HepG2 (cell line): ENCODE measurements around the gene STX2. TPM values are rescaled to one million over a fixed set of nuclear protein-coding genes. Genes with fewer than 3 reads are reported as not detected.

ENCODE experiments used
- ATAC-seq: fragments of 200-7000 bp; cut with Tn5 transposase; 3 replicates; pipeline ENCODE4 v1.9.1; 2020; ENCODE audit warnings: mild to moderate bottlenecking, moderate library complexity
- BruUV-seq: library from RNA; stranded (reverse); fragments of 400-500 nt; replicated peaks from 2 replicates; lab custom pipeline; 2021; lab: Mats Ljungman, UMichigan
- CTCF ChIA-PET: fragments of 300-600 bp; formaldehyde crosslinking; extraction: SDS; loops from one replicate; lab custom pipeline; 2021; ENCODE audit warnings: low total read pairs, inconsistent platforms, low intra/inter-chr PET ratio; lab: Yijun Ruan, JAX
- POLR2A ChIA-PET: fragments of 350-600 bp; sonication (Branson Sonifier 250); formaldehyde crosslinking; loops from one replicate; lab custom pipeline; 2020; ENCODE audit warnings: antibody characterized with exemption, inconsistent platforms; lab: Yijun Ruan, JAX
- DNase-seq: peaks from one replicate; pipeline ENCODE4 v3.0.0-alpha.2; 2015; ENCODE audit warnings: low spot score
- FAIRE-seq: peaks from 3 replicates; lab custom pipeline; 2011; peaks lifted over from hg19 to GRCh38; lab: Jason Lieb, UNC
- H2AFZ ChIP-seq: one replicate; pipeline ENCODE4 v1.6.1; 2011; ENCODE audit warnings: low read length, inconsistent platforms
- H3K27ac ChIP-seq: fragments of 300-600 bp; 3 replicates; pipeline ENCODE4 v1.8.0; 2011; ENCODE audit warnings: mixed run types, mild to moderate bottlenecking, mixed read lengths, low read length, inconsistent platforms; ENCODE audit not compliant: insufficient read depth; ENCODE audit errors: extremely low read length
- H3K27me3 ChIP-seq, 2 experiments: fragments of 200-600 bp in 1 of 2; 2 replicates in 1 of 2; 3 replicates in 1 of 2; pipeline versions ENCODE4 v1.6.0 to v1.8.0; 2011; ENCODE audit warnings: low read length in 2 of 2, mild to moderate bottlenecking in 2 of 2, moderate library complexity in 2 of 2, inconsistent platforms in 1 of 2; ENCODE audit not compliant: insufficient read depth in 2 of 2, control insufficient read depth in 1 of 2
- H3K36me3 ChIP-seq, 2 experiments: fragments of 200-600 bp in 1 of 2; replicated peaks in 1 of 2; 2 replicates in 1 of 2; 3 replicates in 1 of 2; pipeline versions ENCODE4 v1.5.1 to v1.8.0; 2011; ENCODE audit warnings: low read length in 2 of 2, inconsistent platforms in 1 of 2; ENCODE audit not compliant: insufficient read depth in 2 of 2, control insufficient read depth in 1 of 2
- H3K4me1 ChIP-seq: 2 replicates; pipeline ENCODE4 v1.5.1; 2012; ENCODE audit warnings: low read length, inconsistent platforms; ENCODE audit not compliant: insufficient read depth
- H3K4me2 ChIP-seq: 2 replicates; pipeline ENCODE4 v1.6.0; 2011; ENCODE audit warnings: low read depth, low read length, inconsistent platforms
- H3K4me3 ChIP-seq, 3 experiments: fragments of 200-600 bp in 1 of 3; sonication (generic), shearing (Covaris generic) in 1 of 3; replicated peaks in 1 of 3; 2 replicates each; pipeline ENCODE4 v1.5.1; 2011 to 2016; ENCODE audit warnings: low read length in 3 of 3, inconsistent platforms in 2 of 3, low read depth in 2 of 3, mild to moderate bottlenecking in 2 of 3, control low read depth in 1 of 3, mixed read lengths in 1 of 3; ENCODE audit not compliant: insufficient read depth in 1 of 3
- H3K79me2 ChIP-seq: one replicate; pipeline ENCODE4 v1.6.1; 2011; ENCODE audit warnings: low read length, inconsistent platforms; ENCODE audit not compliant: insufficient read depth
- H3K9ac ChIP-seq: 2 replicates; pipeline ENCODE4 v1.6.0; 2011; ENCODE audit warnings: mild to moderate bottlenecking, low read depth, low read length, inconsistent platforms; ENCODE audit not compliant: insufficient read depth
- H3K9me3 ChIP-seq: 2 replicates; pipeline ENCODE4 v1.5.1; 2012; ENCODE audit warnings: mild to moderate bottlenecking, low read length
- H4K20me1 ChIP-seq: 2 replicates; pipeline ENCODE4 v1.6.0; 2011; ENCODE audit warnings: inconsistent platforms, mild to moderate bottlenecking, low read length, moderate library complexity; ENCODE audit not compliant: insufficient read depth
- AHR ChIP-seq: IDR thresholded peaks from 2 replicates; pipeline ENCODE4 v1.6.1; 2018; ENCODE audit warnings: missing genetic modification reagents, missing compliant biosample characterization
- GABPA ChIP-seq, 2 experiments: IDR thresholded peaks; 2 replicates each; pipeline ENCODE4 v1.6.1; 2011 to 2016; ENCODE audit warnings: low read depth in 2 of 2, low read length in 1 of 2, missing biosample characterization in 1 of 2, missing genetic modification characterization in 1 of 2
- GABPB1 ChIP-seq: IDR thresholded peaks from 2 replicates; pipeline ENCODE4 v1.6.1; 2016; ENCODE audit warnings: mild to moderate bottlenecking, missing genetic modification reagents, moderate library complexity, missing compliant biosample characterization
- PLSCR1 ChIP-seq: sonication (generic); formaldehyde crosslinking; IDR thresholded peaks from 2 replicates; pipeline ENCODE4 v1.5.0; 2020; ENCODE audit warnings: missing genetic modification reagents, mild to moderate bottlenecking, borderline replicate concordance
- SOX5 ChIP-seq: IDR thresholded peaks from 2 replicates; pipeline ENCODE4 v1.6.1; 2016; ENCODE audit warnings: borderline replicate concordance
- STAT5B ChIP-seq: sonication (generic); formaldehyde crosslinking; IDR thresholded peaks from 2 replicates; pipeline ENCODE4 v1.4.0; 2020; ENCODE audit warnings: missing genetic modification reagents
- ZBTB42 ChIP-seq: sonication (generic); formaldehyde crosslinking; IDR thresholded peaks from 2 replicates; pipeline ENCODE4 v1.5.0; 2020; ENCODE audit warnings: mild to moderate bottlenecking, missing genetic modification reagents
- ZNF235 ChIP-seq: sonication (generic); formaldehyde crosslinking; IDR thresholded peaks from 2 replicates; pipeline ENCODE4 v1.8.1; 2023; ENCODE audit warnings: mild to moderate bottlenecking, missing genetic modification reagents, borderline replicate concordance
- ZNF644 ChIP-seq: IDR thresholded peaks from 2 replicates; pipeline ENCODE4 v1.6.1; 2016; ENCODE audit warnings: low read depth
- ZSCAN25 ChIP-seq: sonication (generic); formaldehyde crosslinking; IDR thresholded peaks from 2 replicates; pipeline ENCODE4 v1.8.0; 2022; ENCODE audit warnings: mild to moderate bottlenecking, missing genetic modification reagents
- WGBS: methylation state at CpG from one replicate; pipeline ENCODE4 v1.1.6; 2017; ENCODE audit warnings: low lambda C conversion rate; 5-methylcytosine and 5-hydroxymethylcytosine counted together
- in situ Hi-C: cut with HindIII; loops from 2 replicates; pipeline ENCODE4 v1.10.0; 2017; ENCODE audit warnings: low pct_unique_long_range_greater_than_20kb; ENCODE audit not compliant: extremely low pct_ligation_motif_present
- intact Hi-C: fragments of 100-400 bp; cut with micrococcal nuclease; formaldehyde crosslinking; loops from one replicate; pipeline ENCODE4 v1.10.0; 2022; ENCODE audit not compliant: unreplicated experiment
- polyA plus RNA-seq, 8 experiments: library from polyadenylated mRNA; depleted of rRNA in 3 of 8; stranded (reverse) in 7 of 8; unstranded in 1 of 8; fragments of >200 nt; fragmentation: Illumina TruSeq in 4 of 8; extraction: Trizol in 4 of 8; gene quantifications; 2 replicates each; pipeline versions ENCODE4 v1.2.1 to v1.2.3, GENCODE V29; 2011 to 2016; ENCODE audit warnings: low read depth in 4 of 8, missing spikeins in 1 of 8, mixed read lengths in 1 of 8; ENCODE audit not compliant: insufficient read depth in 1 of 8
- total RNA-seq, 5 experiments: library from RNA; depleted of rRNA; stranded (reverse); fragments of >200 nt; fragmentation: Illumina TruSeq; extraction: Trizol; gene quantifications; 2 replicates each; pipeline ENCODE4 v1.2.3, GENCODE V29; 2016; ENCODE audit warnings: low read depth in 1 of 5

The STX2 gene
- total and polyA plus RNA-seq, 2 of the 13 experiments (the other 11 are each of a cell fraction or from before 2014, with no cell fraction given): 13.4 to 25.1 TPM

DNA sequence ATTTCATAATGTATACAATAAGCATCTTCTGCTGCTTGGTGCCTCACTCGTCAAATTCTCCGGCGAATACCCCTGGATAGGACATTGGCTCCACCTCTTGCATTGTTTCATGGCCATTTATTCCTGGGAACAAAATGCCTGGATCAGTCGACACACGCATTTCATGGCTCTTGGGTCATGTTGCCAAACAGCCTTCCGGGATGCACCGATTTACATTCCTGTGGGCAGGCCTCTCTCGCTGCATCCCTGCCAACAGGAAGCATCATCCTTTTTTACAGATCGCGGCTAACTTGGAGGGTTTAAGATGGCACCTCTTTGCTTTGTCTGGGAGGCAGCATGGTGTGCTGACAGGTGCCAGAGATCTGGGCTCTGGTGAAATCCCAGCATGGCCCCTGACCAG is 90.3 kb downstream of the STX2 start:
- in situ Hi-C loops (loop anchor here (5.0 to 25.0 kb wide), 2 partner anchors 346 to 711 kb away; no protein-coding TSS in a partner anchor), intact Hi-C loops (loop anchor here (5.0 to 10.0 kb wide), 3 partner anchors 86 to 704 kb away; no protein-coding TSS in a partner anchor)
- Histone ChIP-seq H3K36me3 (no peaks in the 10 kb centered on the region), H3K4me2 (no peak overlapping the region), H3K9me3 (peaks cover 1% of the 10 kb centered on the region), H2AFZ (no peak overlapping the region), H3K79me2 (no peaks in the 10 kb centered on the region), H3K9ac (no peak overlapping the region), H3K4me3 (no peak overlapping the region), H3K27ac (no peak overlapping the region), H3K4me1 (no peaks in the 10 kb centered on the region), H4K20me1 (no peaks in the 10 kb centered on the region), H3K27me3 (peaks cover 0 to 12% of the 10 kb centered on the region in 2 experiments; a peak in 1 of 5 replicates)
- FAIRE-seq (no peak), ATAC-seq (no peak), DNase-seq (no peak)
- no peak for TF ChIP-seq SOX5 (CRISPR knock-in tag)
- no peak for TF ChIP-seq PLSCR1 (CRISPR knock-in tag)
- TF ChIP-seq STAT5B: no peak
- no peak for TF ChIP-seq ZNF235 (CRISPR knock-in tag)
- TF ChIP-seq AHR: no peak
- TF ChIP-seq GABPA (IDR thresholded peaks at IDR 0.05; ENCODE audit: low read depth, low read length): no peak
- TF ChIP-seq GABPA (CRISPR knock-in tag; IDR thresholded peaks at IDR 0.05; ENCODE audit: low read depth): no peak
- TF ChIP-seq GABPB1: no peak
- no peak for TF ChIP-seq ZSCAN25 (CRISPR knock-in tag)
- TF ChIP-seq ZNF644 (CRISPR knock-in tag): no peak
- no peak for TF ChIP-seq ZBTB42 (CRISPR knock-in tag)
- BruUV-seq: no TSS peak
- WGBS: 3% methylated on average over 8 of the region's 10 CpGs
- ChIA-PET CTCF (interaction anchor here (0.9 kb wide), 1 partner anchor 347 kb away, joined by 4 read pairs; no protein-coding TSS in a partner anchor), POLR2A (no interaction called here)
